B cell (primary cell): ENCODE measurements around the gene ALDH1A1. TPM values are rescaled to one million over a fixed set of nuclear protein-coding genes. Genes with fewer than 3 reads are reported as not detected.

Experiments used
- ATAC-seq: fragments of 200-7000 bp; cut with Tn5 transposase; one replicate; pipeline ENCODE4 v1.10.0; 2021; ENCODE audit warnings: low read depth, mild to moderate bottlenecking, moderate number of reproducible peaks, moderate library complexity
- CTCF ChIA-PET: fragments of 350-600 bp; sonication (Branson Sonifier 250); formaldehyde crosslinking; loops from one replicate; lab custom pipeline; 2021; ENCODE audit warnings: antibody characterized with exemption, inconsistent platforms; lab: Charles Lee
- POLR2A ChIA-PET: fragments of 350-600 bp; sonication (Branson Sonifier 250); formaldehyde crosslinking; loops from one replicate; lab custom pipeline; 2021; ENCODE audit warnings: antibody characterized with exemption; lab: Charles Lee
- DNase-seq: peaks from one replicate; pipeline ENCODE4 v3.0.0; 2013
- H2AFZ ChIP-seq: 2 replicates; pipeline ENCODE4 v1.6.1; 2012; ENCODE audit warnings: mild to moderate bottlenecking, low read depth, low read length; ENCODE audit not compliant: insufficient read depth, poor library complexity, severe bottlenecking
- H3K27ac ChIP-seq, 2 donors: 1 replicate in 1 of 2; 2 replicates in 1 of 2; pipeline ENCODE4 v1.5.1; 2012 to 2013; ENCODE audit warnings: low read length in 2 of 2, mild to moderate bottlenecking in 2 of 2, moderate library complexity in 1 of 2
- H3K27me3 ChIP-seq, 4 experiments: fragments of 200-600 bp in 1 of 4; sonication (generic) in 1 of 4; replicated peaks in 1 of 4; 1 replicate in 2 of 4; 2 replicates in 2 of 4; pipeline versions ENCODE4 v1.6.1 to v1.7.0; 2013 to 2016; ENCODE audit warnings: low read length in 3 of 4, mild to moderate bottlenecking in 2 of 4, mixed read lengths in 1 of 4, moderate library complexity in 1 of 4; ENCODE audit not compliant: insufficient read depth in 4 of 4, control insufficient read depth in 3 of 4; ENCODE audit errors: control extremely low read depth in 1 of 4
- H3K36me3 ChIP-seq, 2 experiments: replicated peaks in 1 of 2; 1 replicate in 1 of 2; 2 replicates in 1 of 2; pipeline versions ENCODE4 v1.6.1 to v1.7.1; 2013; ENCODE audit warnings: low read length in 1 of 2; ENCODE audit not compliant: insufficient read depth in 2 of 2, control insufficient read depth in 1 of 2; ENCODE audit errors: control extremely low read depth in 1 of 2, extremely low read depth in 1 of 2
- H3K4me1 ChIP-seq, 2 donors: fragments of 200-600 bp in 1 of 2; sonication (generic) in 1 of 2; 1 replicate in 1 of 2; 2 replicates in 1 of 2; pipeline versions ENCODE4 v1.5.1 to v1.6.1; 2013 to 2017; ENCODE audit warnings: low read length in 2 of 2; ENCODE audit not compliant: control insufficient read depth in 2 of 2, insufficient read depth in 2 of 2
- H3K4me2 ChIP-seq: replicated peaks from 2 replicates; pipeline ENCODE3; 2012; ENCODE audit warnings: mild to moderate bottlenecking, low read depth, low read length; ENCODE audit not compliant: poor library complexity, severe bottlenecking
- H3K4me3 ChIP-seq, 5 experiments: fragments of 200-600 bp in 1 of 5; sonication (generic) in 1 of 5; 1 replicate in 3 of 5; 2 replicates in 2 of 5; pipeline versions ENCODE4 v1.5.1 to v1.7.0; 2011 to 2016; ENCODE audit warnings: low read length in 4 of 5, mild to moderate bottlenecking in 4 of 5, low read depth in 2 of 5, control low read depth in 1 of 5, moderate library complexity in 1 of 5; ENCODE audit not compliant: insufficient read depth in 1 of 5; ENCODE audit errors: control extremely low read depth in 1 of 5, extremely low read depth in 1 of 5
- H3K79me2 ChIP-seq: fragments of 200-600 bp; sonication (generic); one replicate; pipeline ENCODE4 v1.6.0; 2016; ENCODE audit warnings: low read length; ENCODE audit not compliant: control insufficient read depth, insufficient read depth
- H3K9ac ChIP-seq: fragments of 200-600 bp; sonication (generic); 2 replicates; pipeline ENCODE4 v1.6.1; 2017; ENCODE audit warnings: mild to moderate bottlenecking, low read length, moderate library complexity
- H3K9me3 ChIP-seq, 3 donors: one replicate each; pipeline versions ENCODE4 v1.6.1 to v1.7.1; 2013; ENCODE audit warnings: low read length in 2 of 3; ENCODE audit not compliant: control insufficient read depth in 2 of 3, insufficient read depth in 1 of 3; ENCODE audit errors: control extremely low read depth in 1 of 3
- H4K20me1 ChIP-seq: 2 replicates; pipeline ENCODE4 v1.6.0; 2012; ENCODE audit warnings: mild to moderate bottlenecking, low read length; ENCODE audit not compliant: insufficient read depth, control insufficient read depth, poor library complexity, severe bottlenecking
- H3K27ac Mint-ChIP-seq: one replicate; pipeline ENCODE4 v1.8.0; 2021; ENCODE audit warnings: mixed read lengths
- H3K27me3 Mint-ChIP-seq: one replicate; pipeline ENCODE4 v1.8.0; 2021; ENCODE audit warnings: mixed read lengths
- H3K4me1 Mint-ChIP-seq: one replicate; pipeline ENCODE4 v1.8.0; 2021; ENCODE audit warnings: mixed read lengths
- H3K4me3 Mint-ChIP-seq: one replicate; pipeline ENCODE4 v1.8.0; 2021; ENCODE audit warnings: mixed read lengths
- H3K9me3 Mint-ChIP-seq: one replicate; pipeline ENCODE4 v1.8.0; 2022; ENCODE audit warnings: mixed read lengths; ENCODE audit not compliant: insufficient read depth
- EZH2 ChIP-seq: IDR thresholded peaks from 2 replicates; pipeline ENCODE4 v1.6.1; 2012; ENCODE audit warnings: borderline replicate concordance, low read depth, mild to moderate bottlenecking, moderate library complexity, low read length; ENCODE audit not compliant: insufficient read depth, poor library complexity, severe bottlenecking
- WGBS: methylation state at CpG from one replicate; pipeline ENCODE4 v1.1.5; 2013; ENCODE audit warnings: missing lambda C conversion rate; ENCODE audit not compliant: insufficient coverage; 5-methylcytosine and 5-hydroxymethylcytosine counted together
- intact Hi-C: fragments of 100-400 bp; cut with micrococcal nuclease; formaldehyde crosslinking; loops from one replicate; pipeline ENCODE4 v1.10.0; 2022
- polyA plus RNA-seq: library from polyadenylated mRNA; depleted of rRNA; stranded (reverse); fragments of >200 nt; gene quantifications from 2 replicates; pipeline ENCODE4 v1.2.3, GENCODE V29; 2012
- total RNA-seq, 2 donors: library from RNA; stranded (reverse); fragments of 120-200 nt in 1 of 2; gene quantifications; 1 replicate in 1 of 2; 2 replicates in 1 of 2; pipeline versions ENCODE4 v1.2.3 to v1.2.4, GENCODE V29; 2013 to 2022
- TF ChIP-seq, protein P1 (sequence below): fragments of 200-600 bp; IDR thresholded peaks from one replicate; pipeline ENCODE4 v1.8.0; 2022; ENCODE audit warnings: antibody characterized with exemption, mild to moderate bottlenecking

Gene ALDH1A1
- total and polyA plus RNA-seq, 2 donors (not counting 1 experiment from before 2014, with no cell fraction given): 0.43 TPM; not detected in 1

- no peaks in the 10 kb centered on the region for H3K4me1 Mint-ChIP-seq
- H3K9me3 Mint-ChIP-seq: no peaks in the 10 kb centered on the region
- Histone ChIP-seq H3K36me3 (no peaks in the 10 kb centered on the region), H3K79me2 (no peaks in the 10 kb centered on the region), H3K4me3 (no peak overlapping the region), H3K4me2 (no peak overlapping the region), H3K27ac (no peak overlapping the region), H3K4me1 (no peaks in the 10 kb centered on the region), H3K9ac (no peak overlapping the region), H2AFZ (no peak overlapping the region), H3K27me3 (no peaks in the 10 kb centered on the region), H3K9me3 (no peaks in the 10 kb centered on the region), H4K20me1 (no peaks in the 10 kb centered on the region)
- H3K27me3 Mint-ChIP-seq: no peaks in the 10 kb centered on the region
- no peak overlapping the region for H3K4me3 Mint-ChIP-seq
- 89% methylated on average over 1 of the region's 4 CpGs for WGBS
- no peak for DNase-seq
- intact Hi-C loops: no loop called here
- no peak for ATAC-seq
- no peak for TF ChIP-seq EZH2
- TF ChIP-seq, protein P1, sequence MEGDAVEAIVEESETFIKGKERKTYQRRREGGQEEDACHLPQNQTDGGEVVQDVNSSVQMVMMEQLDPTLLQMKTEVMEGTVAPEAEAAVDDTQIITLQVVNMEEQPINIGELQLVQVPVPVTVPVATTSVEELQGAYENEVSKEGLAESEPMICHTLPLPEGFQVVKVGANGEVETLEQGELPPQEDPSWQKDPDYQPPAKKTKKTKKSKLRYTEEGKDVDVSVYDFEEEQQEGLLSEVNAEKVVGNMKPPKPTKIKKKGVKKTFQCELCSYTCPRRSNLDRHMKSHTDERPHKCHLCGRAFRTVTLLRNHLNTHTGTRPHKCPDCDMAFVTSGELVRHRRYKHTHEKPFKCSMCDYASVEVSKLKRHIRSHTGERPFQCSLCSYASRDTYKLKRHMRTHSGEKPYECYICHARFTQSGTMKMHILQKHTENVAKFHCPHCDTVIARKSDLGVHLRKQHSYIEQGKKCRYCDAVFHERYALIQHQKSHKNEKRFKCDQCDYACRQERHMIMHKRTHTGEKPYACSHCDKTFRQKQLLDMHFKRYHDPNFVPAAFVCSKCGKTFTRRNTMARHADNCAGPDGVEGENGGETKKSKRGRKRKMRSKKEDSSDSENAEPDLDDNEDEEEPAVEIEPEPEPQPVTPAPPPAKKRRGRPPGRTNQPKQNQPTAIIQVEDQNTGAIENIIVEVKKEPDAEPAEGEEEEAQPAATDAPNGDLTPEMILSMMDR: no peak
- POLR2A ChIA-PET: no interaction called here
- CTCF ChIA-PET: no interaction called here
- H3K27ac Mint-ChIP-seq: no peak overlapping the region
Measured at GRCh38 chr9:72898784-72899733, 53.8 kb downstream of the ALDH1A1 start.

DNA sequence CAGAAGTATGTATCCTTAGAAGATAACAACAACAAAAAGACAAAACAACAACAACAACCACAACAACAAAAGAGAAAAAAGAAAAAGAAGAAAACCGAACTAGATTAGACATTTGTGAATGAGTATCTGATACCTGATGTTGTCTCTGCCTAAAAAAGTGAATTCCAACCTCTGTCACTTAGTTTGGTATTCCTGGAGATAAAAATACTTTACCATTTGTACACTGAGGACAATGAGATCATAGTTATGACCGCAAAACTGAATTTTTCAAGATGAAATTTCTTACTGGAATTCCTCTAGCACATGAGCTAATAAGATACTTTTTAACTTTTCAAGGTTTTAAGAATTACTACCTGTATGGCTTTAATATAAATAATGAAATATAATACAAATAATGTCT is 54.5 kb downstream of the ALDH1A1 start:
- Mint-ChIP-seq H3K4me3 (no peak overlapping the region), H3K27me3 (no peaks in the 10 kb centered on the region), H3K4me1 (no peaks in the 10 kb centered on the region), H3K9me3 (no peaks in the 10 kb centered on the region), H3K27ac (no peak overlapping the region)
- TF ChIP-seq EZH2: no peak
- TF ChIP-seq, protein P1: no peak
- DNase-seq (no peak), ATAC-seq (no peak)
- CTCF ChIA-PET: no interaction called here
- Histone ChIP-seq H3K79me2 (no peaks in the 10 kb centered on the region), H3K36me3 (no peaks in the 10 kb centered on the region), H3K4me3 (no peak overlapping the region), H3K4me2 (no peak overlapping the region), H3K9me3 (no peaks in the 10 kb centered on the region), H2AFZ (no peak overlapping the region), H3K27ac (no peak overlapping the region), H3K9ac (no peak overlapping the region), H3K27me3 (no peaks in the 10 kb centered on the region), H4K20me1 (no peaks in the 10 kb centered on the region), H3K4me1 (no peaks in the 10 kb centered on the region)
- POLR2A ChIA-PET: no interaction called here
- no CpG with 5 or more reads among the region's 2 CpGs for WGBS
- intact Hi-C loops: no loop called here
